Measurements from ENCODE around the gene TAC4. TPM values are rescaled to one million over a fixed set of nuclear protein-coding genes. Genes with fewer than 3 reads are reported as not detected.

The TAC4 gene
- total and polyA plus RNA-seq, 4 donors = not detected

- DNase-seq (ENCODE audit: low spot score) = no peak
- Histone ChIP-seq H3K4me3 (ENCODE audit: low read depth in 1 of 3, low read length in 3 of 3) (no peak overlapping the region), H3K27me3 (ENCODE audit: control insufficient read depth in 4 of 4, insufficient read depth in 4 of 4, low read length in 3 of 4) (no peaks in the 10 kb centered on the region), H3K27ac (ENCODE audit: low read depth in 1 of 2, low read length in 2 of 2) (no peak overlapping the region), H3K4me1 (ENCODE audit: control insufficient read depth in 4 of 4, insufficient read depth in 4 of 4, low read length in 3 of 4) (no peaks in the 10 kb centered on the region), H3K36me3 (ENCODE audit: control insufficient read depth in 4 of 4, insufficient read depth in 3 of 4, low read depth in 1 of 4, low read length in 3 of 4) (peaks cover 13 to 49% (median 37%) of the 10 kb centered on the region in 4 donors), H3K9ac (ENCODE audit: low read depth in 1 of 2, low read length in 2 of 2) (no peak overlapping the region), H3K9me3 (ENCODE audit: control insufficient read depth in 4 of 4, low read length in 3 of 4) (no peaks in the 10 kb centered on the region)
- 80% methylated on average over 2 of the region's 2 CpGs for WGBS
- TF ChIP-seq RXRA (IDR thresholded peaks at IDR 0.05) (no peak), NR2F2 (IDR thresholded peaks at IDR 0.05) (no peak)
- TF ChIP-seq, protein P1, sequence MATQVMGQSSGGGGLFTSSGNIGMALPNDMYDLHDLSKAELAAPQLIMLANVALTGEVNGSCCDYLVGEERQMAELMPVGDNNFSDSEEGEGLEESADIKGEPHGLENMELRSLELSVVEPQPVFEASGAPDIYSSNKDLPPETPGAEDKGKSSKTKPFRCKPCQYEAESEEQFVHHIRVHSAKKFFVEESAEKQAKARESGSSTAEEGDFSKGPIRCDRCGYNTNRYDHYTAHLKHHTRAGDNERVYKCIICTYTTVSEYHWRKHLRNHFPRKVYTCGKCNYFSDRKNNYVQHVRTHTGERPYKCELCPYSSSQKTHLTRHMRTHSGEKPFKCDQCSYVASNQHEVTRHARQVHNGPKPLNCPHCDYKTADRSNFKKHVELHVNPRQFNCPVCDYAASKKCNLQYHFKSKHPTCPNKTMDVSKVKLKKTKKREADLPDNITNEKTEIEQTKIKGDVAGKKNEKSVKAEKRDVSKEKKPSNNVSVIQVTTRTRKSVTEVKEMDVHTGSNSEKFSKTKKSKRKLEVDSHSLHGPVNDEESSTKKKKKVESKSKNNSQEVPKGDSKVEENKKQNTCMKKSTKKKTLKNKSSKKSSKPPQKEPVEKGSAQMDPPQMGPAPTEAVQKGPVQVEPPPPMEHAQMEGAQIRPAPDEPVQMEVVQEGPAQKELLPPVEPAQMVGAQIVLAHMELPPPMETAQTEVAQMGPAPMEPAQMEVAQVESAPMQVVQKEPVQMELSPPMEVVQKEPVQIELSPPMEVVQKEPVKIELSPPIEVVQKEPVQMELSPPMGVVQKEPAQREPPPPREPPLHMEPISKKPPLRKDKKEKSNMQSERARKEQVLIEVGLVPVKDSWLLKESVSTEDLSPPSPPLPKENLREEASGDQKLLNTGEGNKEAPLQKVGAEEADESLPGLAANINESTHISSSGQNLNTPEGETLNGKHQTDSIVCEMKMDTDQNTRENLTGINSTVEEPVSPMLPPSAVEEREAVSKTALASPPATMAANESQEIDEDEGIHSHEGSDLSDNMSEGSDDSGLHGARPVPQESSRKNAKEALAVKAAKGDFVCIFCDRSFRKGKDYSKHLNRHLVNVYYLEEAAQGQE (IDR thresholded peaks at IDR 0.05) = no peak
These were observed 49.1 kb downstream of the TAC4 start for GRCh38 chr17:49798738-49799137.

- H3K9me3 ChIP-seq (ENCODE audit: control insufficient read depth in 4 of 4, low read length in 3 of 4) = no peaks in the 10 kb centered on the region
- no peaks in the 10 kb centered on the region for H3K27me3 ChIP-seq (ENCODE audit: control insufficient read depth in 4 of 4, insufficient read depth in 4 of 4, low read length in 3 of 4)
- DNase-seq (ENCODE audit: low spot score) = no peak
- H3K4me1 ChIP-seq (ENCODE audit: control insufficient read depth in 4 of 4, insufficient read depth in 4 of 4, low read length in 3 of 4) = no peaks in the 10 kb centered on the region
- no peak overlapping the region for H3K9ac ChIP-seq (ENCODE audit: low read depth in 1 of 2, low read length in 2 of 2)
- TF ChIP-seq YY1 (IDR thresholded peaks at IDR 0.05) (no peak), HNF4G (IDR thresholded peaks at IDR 0.05) (no peak), RAD21 (IDR thresholded peaks at IDR 0.05) (no peak), JUND (IDR thresholded peaks at IDR 0.05) (no peak), TAF1 (conservative IDR thresholded peaks at IDR 0.05) (no peak), EGR1 (IDR thresholded peaks at IDR 0.05; ENCODE audit: low read depth in 2 of 2) (no peak), RXRA (IDR thresholded peaks at IDR 0.05) (no peak)
- TF ChIP-seq, protein P2, sequence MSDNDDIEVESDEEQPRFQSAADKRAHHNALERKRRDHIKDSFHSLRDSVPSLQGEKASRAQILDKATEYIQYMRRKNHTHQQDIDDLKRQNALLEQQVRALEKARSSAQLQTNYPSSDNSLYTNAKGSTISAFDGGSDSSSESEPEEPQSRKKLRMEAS (IDR thresholded peaks at IDR 0.05) = no peak
- TF ChIP-seq, protein P1 (IDR thresholded peaks at IDR 0.05) = no peak
- H3K4me3 ChIP-seq (ENCODE audit: low read depth in 1 of 3, low read length in 3 of 3) = no peak overlapping the region
- H3K27ac ChIP-seq (ENCODE audit: low read depth in 1 of 2, low read length in 2 of 2) = no peak overlapping the region
- WGBS = 93% methylated on average over 8 of the region's 8 CpGs
- peaks cover 13 to 51% (median 40%) of the 10 kb centered on the region in 4 donors for H3K36me3 ChIP-seq (ENCODE audit: control insufficient read depth in 4 of 4, insufficient read depth in 3 of 4, low read depth in 1 of 4, low read length in 3 of 4)
These were observed 49.7 kb downstream of the TAC4 start for GRCh38 chr17:49798182-49798581.

- H3K9me3 ChIP-seq (ENCODE audit: control insufficient read depth in 4 of 4, low read length in 3 of 4) = no peaks in the 10 kb centered on the region
- no peak overlapping the region for H3K4me3 ChIP-seq (ENCODE audit: low read depth in 1 of 3, low read length in 3 of 3)
- H3K27ac ChIP-seq (ENCODE audit: low read depth in 1 of 2, low read length in 2 of 2) = no peak overlapping the region
- no peaks in the 10 kb centered on the region for H3K27me3 ChIP-seq (ENCODE audit: control insufficient read depth in 4 of 4, insufficient read depth in 4 of 4, low read length in 3 of 4)
- WGBS = 92% methylated on average over 5 of the region's 5 CpGs
- peaks cover 0 to 6% (median 3%) of the 10 kb centered on the region in 4 donors for H3K4me1 ChIP-seq (ENCODE audit: control insufficient read depth in 4 of 4, insufficient read depth in 4 of 4, low read length in 3 of 4)
- peaks cover 10 to 60% (median 47%) of the 10 kb centered on the region in 4 donors for H3K36me3 ChIP-seq (ENCODE audit: control insufficient read depth in 4 of 4, insufficient read depth in 3 of 4, low read depth in 1 of 4, low read length in 3 of 4)
- DNase-seq (ENCODE audit: low spot score) = no peak
- no peak overlapping the region for H3K9ac ChIP-seq (ENCODE audit: low read depth in 1 of 2, low read length in 2 of 2)
- TF ChIP-seq HNF4A (conservative IDR thresholded peaks at IDR 0.05) (no peak), SP1 (IDR thresholded peaks at IDR 0.05) (no peak), JUND (IDR thresholded peaks at IDR 0.05) (no peak), FOXA1 (IDR thresholded peaks at IDR 0.05) (no peak), RXRA (IDR thresholded peaks at IDR 0.05) (no peak)
- TF ChIP-seq, protein P3, sequence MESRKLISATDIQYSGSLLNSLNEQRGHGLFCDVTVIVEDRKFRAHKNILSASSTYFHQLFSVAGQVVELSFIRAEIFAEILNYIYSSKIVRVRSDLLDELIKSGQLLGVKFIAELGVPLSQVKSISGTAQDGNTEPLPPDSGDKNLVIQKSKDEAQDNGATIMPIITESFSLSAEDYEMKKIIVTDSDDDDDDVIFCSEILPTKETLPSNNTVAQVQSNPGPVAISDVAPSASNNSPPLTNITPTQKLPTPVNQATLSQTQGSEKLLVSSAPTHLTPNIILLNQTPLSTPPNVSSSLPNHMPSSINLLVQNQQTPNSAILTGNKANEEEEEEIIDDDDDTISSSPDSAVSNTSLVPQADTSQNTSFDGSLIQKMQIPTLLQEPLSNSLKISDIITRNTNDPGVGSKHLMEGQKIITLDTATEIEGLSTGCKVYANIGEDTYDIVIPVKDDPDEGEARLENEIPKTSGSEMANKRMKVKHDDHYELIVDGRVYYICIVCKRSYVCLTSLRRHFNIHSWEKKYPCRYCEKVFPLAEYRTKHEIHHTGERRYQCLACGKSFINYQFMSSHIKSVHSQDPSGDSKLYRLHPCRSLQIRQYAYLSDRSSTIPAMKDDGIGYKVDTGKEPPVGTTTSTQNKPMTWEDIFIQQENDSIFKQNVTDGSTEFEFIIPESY (IDR thresholded peaks at IDR 0.05) = no peak
- TF ChIP-seq, protein P2 (IDR thresholded peaks at IDR 0.05) = no peak
- TF ChIP-seq, protein P4, sequence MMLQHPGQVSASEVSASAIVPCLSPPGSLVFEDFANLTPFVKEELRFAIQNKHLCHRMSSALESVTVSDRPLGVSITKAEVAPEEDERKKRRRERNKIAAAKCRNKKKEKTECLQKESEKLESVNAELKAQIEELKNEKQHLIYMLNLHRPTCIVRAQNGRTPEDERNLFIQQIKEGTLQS (IDR thresholded peaks at IDR 0.05) = no peak
These were observed 52.5 kb downstream of the TAC4 start for GRCh38 chr17:49795372-49795771.
